ENCODE data around the gene LRRC61.

DNA sequence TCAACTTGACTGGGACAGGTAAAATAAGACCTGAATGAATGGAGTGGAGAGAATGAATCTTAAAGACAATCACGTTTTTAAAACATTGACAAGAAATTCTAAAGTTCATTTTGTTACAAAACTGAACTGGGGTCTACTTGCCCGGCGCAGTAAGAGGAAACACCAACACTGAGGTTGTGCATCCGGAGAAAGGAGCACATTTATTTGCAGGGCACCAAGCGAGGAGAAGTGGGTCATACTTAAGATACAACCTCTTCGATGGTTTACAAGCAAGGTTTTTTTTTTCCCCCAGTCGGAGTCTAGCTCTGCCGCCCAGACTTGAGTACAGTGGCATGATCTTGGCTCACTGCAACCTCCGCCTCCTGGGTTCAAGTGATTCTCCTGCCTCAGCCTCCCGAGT, 42.0 kb downstream of the LRRC61 start:
- TF ChIP-seq, protein P1, sequence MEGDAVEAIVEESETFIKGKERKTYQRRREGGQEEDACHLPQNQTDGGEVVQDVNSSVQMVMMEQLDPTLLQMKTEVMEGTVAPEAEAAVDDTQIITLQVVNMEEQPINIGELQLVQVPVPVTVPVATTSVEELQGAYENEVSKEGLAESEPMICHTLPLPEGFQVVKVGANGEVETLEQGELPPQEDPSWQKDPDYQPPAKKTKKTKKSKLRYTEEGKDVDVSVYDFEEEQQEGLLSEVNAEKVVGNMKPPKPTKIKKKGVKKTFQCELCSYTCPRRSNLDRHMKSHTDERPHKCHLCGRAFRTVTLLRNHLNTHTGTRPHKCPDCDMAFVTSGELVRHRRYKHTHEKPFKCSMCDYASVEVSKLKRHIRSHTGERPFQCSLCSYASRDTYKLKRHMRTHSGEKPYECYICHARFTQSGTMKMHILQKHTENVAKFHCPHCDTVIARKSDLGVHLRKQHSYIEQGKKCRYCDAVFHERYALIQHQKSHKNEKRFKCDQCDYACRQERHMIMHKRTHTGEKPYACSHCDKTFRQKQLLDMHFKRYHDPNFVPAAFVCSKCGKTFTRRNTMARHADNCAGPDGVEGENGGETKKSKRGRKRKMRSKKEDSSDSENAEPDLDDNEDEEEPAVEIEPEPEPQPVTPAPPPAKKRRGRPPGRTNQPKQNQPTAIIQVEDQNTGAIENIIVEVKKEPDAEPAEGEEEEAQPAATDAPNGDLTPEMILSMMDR (IDR thresholded peaks at IDR 0.05; ENCODE audit: insufficient read depth, low read length, poor library complexity, severe bottlenecking), result no peak
- TF ChIP-seq EZH2phosphoT487 (conservative IDR thresholded peaks at IDR 0.05; ENCODE audit: low read length), result no peak

Data from SU-DHL-6 (cell line).